IMR-90 (cell line): ENCODE measurements around the gene FSTL5.

Experiments
- FOS ChIP-seq: fragments of 150-350 bp; IDR thresholded peaks from 2 replicates; pipeline ENCODE4 v1.6.1; 2016; ENCODE audit warnings: low read depth, low read length
- MAFK ChIP-seq: IDR thresholded peaks from 2 replicates; pipeline ENCODE4 v1.6.1; 2012; ENCODE audit warnings: low read depth, low read length, improper control_type of control experiment
- MXI1 ChIP-seq: IDR thresholded peaks from 2 replicates; pipeline ENCODE4 v1.6.1; 2012; ENCODE audit warnings: low read depth, mild to moderate bottlenecking, low read length, moderate library complexity, borderline replicate concordance
- POLR2A ChIP-seq: IDR thresholded peaks from 2 replicates; pipeline ENCODE4 v1.6.1; 2012; ENCODE audit warnings: mild to moderate bottlenecking, low read depth, low read length
- RAD21 ChIP-seq: IDR thresholded peaks from 2 replicates; pipeline ENCODE4 v1.6.1; 2012; ENCODE audit warnings: low read length, improper control_type of control experiment
- SMC3 ChIP-seq: fragments of 150-350 bp; IDR thresholded peaks from 2 replicates; pipeline ENCODE4 v1.6.1; 2016; ENCODE audit warnings: low read depth, mild to moderate bottlenecking, antibody characterized with exemption, low read length, moderate library complexity
- TF ChIP-seq, protein P1 (sequence below): conservative IDR thresholded peaks from 2 replicates; pipeline ENCODE4 v1.5.1; 2012; ENCODE audit warnings: mild to moderate bottlenecking, low read depth, low read length, improper control_type of control experiment

DNA sequence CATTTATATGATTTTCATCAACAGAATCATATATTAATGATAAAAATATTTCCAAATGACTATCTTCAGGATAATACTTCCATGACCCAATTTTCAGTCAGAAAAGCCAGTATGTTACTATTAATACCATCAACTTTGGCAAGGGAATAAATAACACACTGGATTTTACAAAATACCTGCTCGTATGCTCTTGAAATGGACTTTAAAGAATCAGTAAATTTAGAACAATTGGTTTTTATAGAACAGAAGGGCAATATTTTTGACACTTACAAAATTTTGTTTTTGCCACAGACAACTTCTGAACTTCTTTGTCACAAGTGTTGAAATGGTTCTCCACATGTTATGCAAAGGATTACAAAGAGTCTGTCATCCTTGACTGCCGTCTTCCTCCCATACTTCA, 700.4 kb downstream of the FSTL5 start:
- TF ChIP-seq, protein P1, sequence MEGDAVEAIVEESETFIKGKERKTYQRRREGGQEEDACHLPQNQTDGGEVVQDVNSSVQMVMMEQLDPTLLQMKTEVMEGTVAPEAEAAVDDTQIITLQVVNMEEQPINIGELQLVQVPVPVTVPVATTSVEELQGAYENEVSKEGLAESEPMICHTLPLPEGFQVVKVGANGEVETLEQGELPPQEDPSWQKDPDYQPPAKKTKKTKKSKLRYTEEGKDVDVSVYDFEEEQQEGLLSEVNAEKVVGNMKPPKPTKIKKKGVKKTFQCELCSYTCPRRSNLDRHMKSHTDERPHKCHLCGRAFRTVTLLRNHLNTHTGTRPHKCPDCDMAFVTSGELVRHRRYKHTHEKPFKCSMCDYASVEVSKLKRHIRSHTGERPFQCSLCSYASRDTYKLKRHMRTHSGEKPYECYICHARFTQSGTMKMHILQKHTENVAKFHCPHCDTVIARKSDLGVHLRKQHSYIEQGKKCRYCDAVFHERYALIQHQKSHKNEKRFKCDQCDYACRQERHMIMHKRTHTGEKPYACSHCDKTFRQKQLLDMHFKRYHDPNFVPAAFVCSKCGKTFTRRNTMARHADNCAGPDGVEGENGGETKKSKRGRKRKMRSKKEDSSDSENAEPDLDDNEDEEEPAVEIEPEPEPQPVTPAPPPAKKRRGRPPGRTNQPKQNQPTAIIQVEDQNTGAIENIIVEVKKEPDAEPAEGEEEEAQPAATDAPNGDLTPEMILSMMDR, result no peak
- TF ChIP-seq MXI1 (no peak), MAFK (no peak), SMC3 (no peak), POLR2A (no peak), RAD21 (no peak), FOS (no peak)
